HepG2 (cell line): ENCODE results near the gene ENO2. TPM values are rescaled to one million over a fixed set of nuclear protein-coding genes. Genes with fewer than 3 reads are reported as not detected.

Experiments used
- FOXM1 ChIP-seq: sonication (generic); formaldehyde crosslinking; IDR thresholded peaks from 2 replicates; pipeline ENCODE4 v1.5.0; 2020; ENCODE audit warnings: missing genetic modification reagents
- XRCC5 ChIP-seq: fragments of 200-400 bp; formaldehyde crosslinking; optimal IDR thresholded peaks from 2 replicates; pipeline ENCODE3; 2017; ENCODE audit warnings: mild to moderate bottlenecking, low read length
- ZMYM2 ChIP-seq: sonication (generic); formaldehyde crosslinking; IDR thresholded peaks from 2 replicates; pipeline ENCODE4 v1.8.0; 2022; ENCODE audit warnings: mild to moderate bottlenecking, missing genetic modification reagents
- ZNF615 ChIP-seq: sonication (generic); formaldehyde crosslinking; IDR thresholded peaks from 2 replicates; pipeline ENCODE4 v1.5.0; 2020; ENCODE audit warnings: mild to moderate bottlenecking, missing genetic modification reagents, borderline replicate concordance
- ZSCAN20 ChIP-seq: sonication (generic); formaldehyde crosslinking; IDR thresholded peaks from 2 replicates; pipeline ENCODE4 v1.4.0; 2020; ENCODE audit warnings: missing genetic modification reagents, mild to moderate bottlenecking, borderline replicate concordance
- polyA plus RNA-seq, 8 experiments: library from polyadenylated mRNA; depleted of rRNA in 3 of 8; stranded (reverse) in 7 of 8; unstranded in 1 of 8; fragments of >200 nt; fragmentation: Illumina TruSeq in 4 of 8; extraction: Trizol in 4 of 8; gene quantifications; 2 replicates each; pipeline versions ENCODE4 v1.2.1 to v1.2.3, GENCODE V29; 2011 to 2016; ENCODE audit warnings: low read depth in 4 of 8, missing spikeins in 1 of 8, mixed read lengths in 1 of 8; ENCODE audit not compliant: insufficient read depth in 1 of 8
- total RNA-seq, 5 experiments: library from RNA; depleted of rRNA; stranded (reverse); fragments of >200 nt; fragmentation: Illumina TruSeq; extraction: Trizol; gene quantifications; 2 replicates each; pipeline ENCODE4 v1.2.3, GENCODE V29; 2016; ENCODE audit warnings: low read depth in 1 of 5
- TF ChIP-seq, protein P1 (sequence below): sonication (generic); formaldehyde crosslinking; IDR thresholded peaks from 2 replicates; pipeline ENCODE4 v1.4.0; 2020; ENCODE audit warnings: mild to moderate bottlenecking, missing genetic modification reagents
- TF ChIP-seq, protein P2 (sequence below): sonication (generic); formaldehyde crosslinking; IDR thresholded peaks from 2 replicates; pipeline ENCODE4 v1.4.0; 2020; ENCODE audit warnings: low read depth, missing genetic modification reagents
- TF ChIP-seq, protein P3 (sequence below): sonication (generic); formaldehyde crosslinking; IDR thresholded peaks from 2 replicates; pipeline ENCODE4 v1.5.1; 2020; ENCODE audit warnings: mild to moderate bottlenecking, missing genetic modification reagents, moderate library complexity
- TF ChIP-seq, protein P4 (sequence below): sonication (generic); formaldehyde crosslinking; IDR thresholded peaks from 2 replicates; pipeline ENCODE4 v1.5.1; 2020; ENCODE audit warnings: missing genetic modification reagents, mild to moderate bottlenecking, borderline replicate concordance

Gene ENO2
- total and polyA plus RNA-seq, 2 of the 13 experiments (the other 11 are each of a cell fraction or from before 2014, with no cell fraction given): 19.3 to 136 TPM

DNA sequence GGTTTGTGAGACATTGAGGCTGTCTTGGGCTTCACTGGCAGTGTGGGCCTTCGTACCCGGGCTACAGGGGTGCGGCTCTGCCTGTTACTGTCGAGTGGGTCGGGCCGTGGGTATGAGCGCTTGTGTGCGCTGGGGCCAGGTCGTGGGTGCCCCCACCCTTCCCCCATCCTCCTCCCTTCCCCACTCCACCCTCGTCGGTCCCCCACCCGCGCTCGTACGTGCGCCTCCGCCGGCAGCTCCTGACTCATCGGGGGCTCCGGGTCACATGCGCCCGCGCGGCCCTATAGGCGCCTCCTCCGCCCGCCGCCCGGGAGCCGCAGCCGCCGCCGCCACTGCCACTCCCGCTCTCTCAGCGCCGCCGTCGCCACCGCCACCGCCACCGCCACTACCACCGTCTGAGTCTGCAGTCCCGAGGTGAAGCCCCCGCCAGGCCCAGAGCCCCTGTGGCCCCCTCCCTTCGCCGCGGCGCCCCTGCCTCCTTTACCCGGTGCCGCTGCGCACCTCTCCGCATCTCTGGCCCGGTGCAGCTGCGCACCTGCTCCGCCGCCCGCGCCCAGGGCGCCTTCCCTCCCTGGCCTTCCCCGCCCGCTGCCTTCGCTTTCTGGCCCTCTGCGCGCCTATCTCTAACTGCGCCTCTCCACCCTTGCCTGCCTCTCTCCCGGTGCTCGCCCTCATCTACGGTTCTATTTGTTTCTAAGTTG is at the start of gene ENO2 (continued):
- TF ChIP-seq, protein P1, sequence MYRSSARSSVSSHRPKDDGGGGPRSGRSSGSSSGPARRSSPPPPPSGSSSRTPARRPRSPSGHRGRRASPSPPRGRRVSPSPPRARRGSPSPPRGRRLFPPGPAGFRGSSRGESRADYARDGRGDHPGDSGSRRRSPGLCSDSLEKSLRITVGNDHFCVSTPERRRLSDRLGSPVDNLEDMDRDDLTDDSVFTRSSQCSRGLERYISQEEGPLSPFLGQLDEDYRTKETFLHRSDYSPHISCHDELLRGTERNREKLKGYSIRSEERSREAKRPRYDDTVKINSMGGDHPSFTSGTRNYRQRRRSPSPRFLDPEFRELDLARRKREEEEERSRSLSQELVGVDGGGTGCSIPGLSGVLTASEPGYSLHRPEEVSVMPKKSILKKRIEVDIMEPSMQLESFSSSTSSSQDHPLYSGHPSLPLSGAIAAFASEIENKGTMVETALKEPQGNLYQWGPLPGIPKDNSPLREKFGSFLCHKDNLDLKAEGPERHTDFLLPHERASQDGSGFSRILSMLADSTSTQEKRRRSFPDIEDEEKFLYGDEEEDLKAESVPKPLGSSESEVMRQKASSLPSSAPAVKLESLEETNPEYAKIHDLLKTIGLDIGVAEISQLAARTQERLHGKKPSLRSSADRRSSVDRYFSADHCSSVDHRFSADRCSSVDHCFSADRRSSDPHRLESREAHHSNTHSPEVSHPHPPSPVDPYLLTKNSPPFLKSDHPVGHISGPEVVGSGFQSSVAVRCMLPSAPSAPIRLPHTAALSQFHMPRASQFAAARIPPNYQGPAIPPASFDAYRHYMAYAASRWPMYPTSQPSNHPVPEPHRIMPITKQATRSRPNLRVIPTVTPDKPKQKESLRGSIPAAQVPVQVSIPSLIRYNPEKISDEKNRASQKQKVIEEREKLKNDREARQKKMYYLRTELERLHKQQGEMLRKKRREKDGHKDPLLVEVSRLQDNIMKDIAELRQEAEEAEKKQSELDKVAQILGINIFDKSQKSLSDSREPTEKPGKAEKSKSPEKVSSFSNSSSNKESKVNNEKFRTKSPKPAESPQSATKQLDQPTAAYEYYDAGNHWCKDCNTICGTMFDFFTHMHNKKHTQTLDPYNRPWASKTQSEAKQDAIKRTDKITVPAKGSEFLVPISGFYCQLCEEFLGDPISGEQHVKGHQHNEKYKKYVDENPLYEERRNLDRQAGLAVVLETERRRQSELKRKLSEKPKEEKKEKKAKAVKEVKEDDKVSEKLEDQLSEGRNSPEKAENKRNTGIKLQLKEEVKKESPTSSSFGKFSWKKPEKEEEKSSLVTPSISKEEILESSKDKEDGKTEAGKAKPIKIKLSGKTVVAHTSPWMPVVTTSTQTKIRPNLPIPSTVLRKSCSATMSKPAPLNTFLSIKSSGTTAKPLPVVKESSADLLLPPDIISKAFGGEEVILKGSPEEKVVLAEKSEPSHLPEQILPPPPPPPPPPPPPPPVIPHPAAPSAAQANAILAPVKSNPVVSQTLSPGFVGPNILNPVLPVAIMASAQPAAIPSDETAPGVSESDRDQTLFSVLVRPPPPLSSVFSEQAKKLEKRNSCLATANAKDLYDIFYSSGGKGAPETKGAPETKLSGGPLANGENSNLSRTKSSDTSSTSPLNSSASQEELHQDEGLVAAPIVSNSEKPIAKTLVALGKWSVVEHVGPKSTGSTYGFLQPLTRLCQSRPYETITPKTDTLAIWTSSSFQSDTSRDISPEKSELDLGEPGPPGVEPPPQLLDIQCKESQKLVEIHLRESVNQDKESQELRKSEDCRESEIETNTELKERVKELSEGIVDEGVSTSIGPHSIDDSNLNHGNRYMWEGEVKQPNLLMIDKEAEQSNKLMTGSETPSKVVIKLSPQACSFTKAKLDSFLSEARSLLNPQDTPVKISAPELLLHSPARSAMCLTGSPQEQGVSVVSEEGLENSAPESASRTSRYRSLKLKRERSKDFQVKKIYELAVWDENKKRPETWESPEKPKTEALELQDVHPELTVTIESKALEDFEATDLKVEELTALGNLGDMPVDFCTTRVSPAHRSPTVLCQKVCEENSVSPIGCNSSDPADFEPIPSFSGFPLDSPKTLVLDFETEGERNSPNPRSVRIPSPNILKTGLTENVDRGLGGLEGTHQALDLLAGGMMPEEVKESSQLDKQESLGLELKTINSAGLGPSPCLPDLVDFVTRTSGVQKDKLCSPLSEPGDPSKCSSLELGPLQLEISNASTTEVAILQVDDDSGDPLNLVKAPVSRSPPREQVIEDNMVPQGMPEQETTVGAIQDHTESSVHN (CRISPR knock-in tag): no peak
- TF ChIP-seq ZNF615 (no peak), ZMYM2 (CRISPR knock-in tag) (no peak), XRCC5 (peak; percentile 14), ZSCAN20 (CRISPR knock-in tag) (peak; percentile 52; the same call in 1 of the 2 replicates), FOXM1 (CRISPR knock-in tag) (no peak)
- TF ChIP-seq, protein P2, sequence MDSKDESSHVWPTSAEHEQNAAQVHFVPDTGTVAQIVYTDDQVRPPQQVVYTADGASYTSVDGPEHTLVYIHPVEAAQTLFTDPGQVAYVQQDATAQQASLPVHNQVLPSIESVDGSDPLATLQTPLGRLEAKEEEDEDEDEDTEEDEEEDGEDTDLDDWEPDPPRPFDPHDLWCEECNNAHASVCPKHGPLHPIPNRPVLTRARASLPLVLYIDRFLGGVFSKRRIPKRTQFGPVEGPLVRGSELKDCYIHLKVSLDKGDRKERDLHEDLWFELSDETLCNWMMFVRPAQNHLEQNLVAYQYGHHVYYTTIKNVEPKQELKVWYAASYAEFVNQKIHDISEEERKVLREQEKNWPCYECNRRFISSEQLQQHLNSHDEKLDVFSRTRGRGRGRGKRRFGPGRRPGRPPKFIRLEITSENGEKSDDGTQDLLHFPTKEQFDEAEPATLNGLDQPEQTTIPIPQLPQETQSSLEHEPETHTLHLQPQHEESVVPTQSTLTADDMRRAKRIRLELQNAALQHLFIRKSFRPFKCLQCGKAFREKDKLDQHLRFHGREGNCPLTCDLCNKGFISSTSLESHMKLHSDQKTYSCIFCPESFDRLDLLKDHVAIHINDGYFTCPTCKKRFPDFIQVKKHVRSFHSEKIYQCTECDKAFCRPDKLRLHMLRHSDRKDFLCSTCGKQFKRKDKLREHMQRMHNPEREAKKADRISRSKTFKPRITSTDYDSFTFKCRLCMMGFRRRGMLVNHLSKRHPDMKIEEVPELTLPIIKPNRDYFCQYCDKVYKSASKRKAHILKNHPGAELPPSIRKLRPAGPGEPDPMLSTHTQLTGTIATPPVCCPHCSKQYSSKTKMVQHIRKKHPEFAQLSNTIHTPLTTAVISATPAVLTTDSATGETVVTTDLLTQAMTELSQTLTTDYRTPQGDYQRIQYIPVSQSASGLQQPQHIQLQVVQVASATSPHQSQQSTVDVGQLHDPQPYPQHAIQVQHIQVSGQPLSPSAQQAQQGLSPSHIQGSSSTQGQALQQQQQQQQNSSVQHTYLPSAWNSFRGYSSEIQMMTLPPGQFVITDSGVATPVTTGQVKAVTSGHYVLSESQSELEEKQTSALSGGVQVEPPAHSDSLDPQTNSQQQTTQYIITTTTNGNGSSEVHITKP (CRISPR knock-in tag): 0 out of 2 replicates have a peak, but pooled peaks have one; percentile 11
- TF ChIP-seq, protein P3, sequence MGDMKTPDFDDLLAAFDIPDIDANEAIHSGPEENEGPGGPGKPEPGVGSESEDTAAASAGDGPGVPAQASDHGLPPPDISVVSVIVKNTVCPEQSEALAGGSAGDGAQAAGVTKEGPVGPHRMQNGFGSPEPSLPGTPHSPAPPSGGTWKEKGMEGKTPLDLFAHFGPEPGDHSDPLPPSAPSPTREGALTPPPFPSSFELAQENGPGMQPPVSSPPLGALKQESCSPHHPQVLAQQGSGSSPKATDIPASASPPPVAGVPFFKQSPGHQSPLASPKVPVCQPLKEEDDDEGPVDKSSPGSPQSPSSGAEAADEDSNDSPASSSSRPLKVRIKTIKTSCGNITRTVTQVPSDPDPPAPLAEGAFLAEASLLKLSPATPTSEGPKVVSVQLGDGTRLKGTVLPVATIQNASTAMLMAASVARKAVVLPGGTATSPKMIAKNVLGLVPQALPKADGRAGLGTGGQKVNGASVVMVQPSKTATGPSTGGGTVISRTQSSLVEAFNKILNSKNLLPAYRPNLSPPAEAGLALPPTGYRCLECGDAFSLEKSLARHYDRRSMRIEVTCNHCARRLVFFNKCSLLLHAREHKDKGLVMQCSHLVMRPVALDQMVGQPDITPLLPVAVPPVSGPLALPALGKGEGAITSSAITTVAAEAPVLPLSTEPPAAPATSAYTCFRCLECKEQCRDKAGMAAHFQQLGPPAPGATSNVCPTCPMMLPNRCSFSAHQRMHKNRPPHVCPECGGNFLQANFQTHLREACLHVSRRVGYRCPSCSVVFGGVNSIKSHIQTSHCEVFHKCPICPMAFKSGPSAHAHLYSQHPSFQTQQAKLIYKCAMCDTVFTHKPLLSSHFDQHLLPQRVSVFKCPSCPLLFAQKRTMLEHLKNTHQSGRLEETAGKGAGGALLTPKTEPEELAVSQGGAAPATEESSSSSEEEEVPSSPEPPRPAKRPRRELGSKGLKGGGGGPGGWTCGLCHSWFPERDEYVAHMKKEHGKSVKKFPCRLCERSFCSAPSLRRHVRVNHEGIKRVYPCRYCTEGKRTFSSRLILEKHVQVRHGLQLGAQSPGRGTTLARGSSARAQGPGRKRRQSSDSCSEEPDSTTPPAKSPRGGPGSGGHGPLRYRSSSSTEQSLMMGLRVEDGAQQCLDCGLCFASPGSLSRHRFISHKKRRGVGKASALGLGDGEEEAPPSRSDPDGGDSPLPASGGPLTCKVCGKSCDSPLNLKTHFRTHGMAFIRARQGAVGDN (CRISPR knock-in tag): peak; percentile 83
- TF ChIP-seq, protein P4, sequence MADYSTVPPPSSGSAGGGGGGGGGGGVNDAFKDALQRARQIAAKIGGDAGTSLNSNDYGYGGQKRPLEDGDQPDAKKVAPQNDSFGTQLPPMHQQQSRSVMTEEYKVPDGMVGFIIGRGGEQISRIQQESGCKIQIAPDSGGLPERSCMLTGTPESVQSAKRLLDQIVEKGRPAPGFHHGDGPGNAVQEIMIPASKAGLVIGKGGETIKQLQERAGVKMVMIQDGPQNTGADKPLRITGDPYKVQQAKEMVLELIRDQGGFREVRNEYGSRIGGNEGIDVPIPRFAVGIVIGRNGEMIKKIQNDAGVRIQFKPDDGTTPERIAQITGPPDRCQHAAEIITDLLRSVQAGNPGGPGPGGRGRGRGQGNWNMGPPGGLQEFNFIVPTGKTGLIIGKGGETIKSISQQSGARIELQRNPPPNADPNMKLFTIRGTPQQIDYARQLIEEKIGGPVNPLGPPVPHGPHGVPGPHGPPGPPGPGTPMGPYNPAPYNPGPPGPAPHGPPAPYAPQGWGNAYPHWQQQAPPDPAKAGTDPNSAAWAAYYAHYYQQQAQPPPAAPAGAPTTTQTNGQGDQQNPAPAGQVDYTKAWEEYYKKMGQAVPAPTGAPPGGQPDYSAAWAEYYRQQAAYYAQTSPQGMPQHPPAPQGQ (CRISPR knock-in tag): no peak
